Smooth muscle cell (in vitro differentiated cells): ENCODE measurements around the gene CLDN4. TPM values are rescaled to one million over a fixed set of nuclear protein-coding genes. Genes with fewer than 3 reads are reported as not detected.
"Not testable (repeated sequence)": the region's sequence is repeated elsewhere in the genome, so short reads cannot be mapped to it uniquely, and the experiment has no call there.

ENCODE experiments used
- DNase-seq: peaks from one replicate; lab custom pipeline; 2025; ENCODE audit not compliant: unreplicated experiment; lab: John Stamatoyannopoulos, UW
- H2AFZ ChIP-seq: fragments of 200-600 bp; sonication (generic); 2 replicates; pipeline ENCODE4 v1.6.0; 2016; ENCODE audit warnings: antibody characterized with exemption, low read depth, mild to moderate bottlenecking
- H3F3A ChIP-seq: fragments of 200-600 bp; sonication (generic); 2 replicates; pipeline ENCODE4 v1.6.0; 2017; ENCODE audit warnings: antibody characterized with exemption, low read depth
- H3K27ac ChIP-seq: fragments of 200-600 bp; sonication (generic); 2 replicates; pipeline ENCODE4 v1.5.1; 2016; ENCODE audit warnings: low read depth, mild to moderate bottlenecking
- H3K27me3 ChIP-seq: fragments of 200-600 bp; sonication (generic); 2 replicates; pipeline ENCODE4 v1.6.1; 2016; ENCODE audit warnings: low read depth, mild to moderate bottlenecking
- H3K36me3 ChIP-seq: fragments of 200-600 bp; sonication (generic); 2 replicates; pipeline ENCODE4 v1.5.1; 2016; ENCODE audit warnings: low read depth
- H3K4me1 ChIP-seq: fragments of 200-600 bp; sonication (generic); 2 replicates; pipeline ENCODE4 v1.5.1; 2016; ENCODE audit warnings: low read depth
- H3K4me2 ChIP-seq: fragments of 200-600 bp; sonication (generic); 2 replicates; pipeline ENCODE4 v1.6.0; 2016; ENCODE audit warnings: mild to moderate bottlenecking
- H3K4me3 ChIP-seq: fragments of 200-600 bp; sonication (generic); 2 replicates; pipeline ENCODE4 v1.5.1; 2016; ENCODE audit warnings: mild to moderate bottlenecking
- H3K79me2 ChIP-seq: fragments of 200-600 bp; sonication (generic); 2 replicates; pipeline ENCODE4 v1.6.0; 2016; ENCODE audit warnings: low read depth, mild to moderate bottlenecking
- H3K9ac ChIP-seq: fragments of 200-600 bp; sonication (generic); 2 replicates; pipeline ENCODE4 v1.6.0; 2016; ENCODE audit warnings: low read depth
- H3K9me3 ChIP-seq: fragments of 200-600 bp; sonication (generic); replicated peaks from 2 replicates; pipeline ENCODE4 v1.5.1; 2016; ENCODE audit warnings: low read depth
- H4K20me1 ChIP-seq: fragments of 200-600 bp; sonication (generic); 2 replicates; pipeline ENCODE4 v1.6.0; 2016; ENCODE audit warnings: low read depth
- WGBS: methylation state at CpG from one replicate; pipeline ENCODE4 v1.1.7; 2016; ENCODE audit warnings: low lambda C conversion rate; 5-methylcytosine and 5-hydroxymethylcytosine counted together
- polyA plus RNA-seq: library from polyadenylated mRNA; unstranded; fragments of >200 nt; fragmentation: Nextera tagmentation; extraction: Ambion mirVana; gene quantifications from 2 replicates; pipeline ENCODE4 v1.2.1, GENCODE V29; 2016
- total RNA-seq: library from RNA; depleted of rRNA; stranded (reverse); fragments of >200 nt; gene quantifications from 2 replicates; pipeline ENCODE4 v1.2.3, GENCODE V29; 2014
- TF ChIP-seq, protein P1 (sequence below): fragments of 200-600 bp; sonication (generic); IDR thresholded peaks from 2 replicates; pipeline ENCODE4 v1.5.1; 2017; ENCODE audit warnings: borderline replicate concordance, mild to moderate bottlenecking, antibody characterized with exemption; ENCODE audit not compliant: insufficient read depth, poor library complexity, severe bottlenecking

The CLDN4 gene
- total and polyA plus RNA-seq, 2 experiments from 2014 or later = 63.5 to 109 TPM

- no peak for DNase-seq
- no peak overlapping the region for H2AFZ ChIP-seq
- peaks cover 7% of the 10 kb centered on the region for H3K4me1 ChIP-seq
- H3K9ac ChIP-seq = no peak overlapping the region
- no peaks in the 10 kb centered on the region for H3K79me2 ChIP-seq
- peaks cover 4% of the 10 kb centered on the region for H4K20me1 ChIP-seq
- H3K4me2 ChIP-seq = no peak overlapping the region
- no peak overlapping the region for H3K27ac ChIP-seq
- no peaks in the 10 kb centered on the region for H3K27me3 ChIP-seq
- H3K9me3 ChIP-seq = no peaks in the 10 kb centered on the region
- 95% methylated on average over 8 of the region's 11 CpGs for WGBS
- H3K4me3 ChIP-seq = no peak overlapping the region
- no peaks in the 10 kb centered on the region for H3F3A ChIP-seq
- H3K36me3 ChIP-seq = no peaks in the 10 kb centered on the region
- TF ChIP-seq, protein P1, sequence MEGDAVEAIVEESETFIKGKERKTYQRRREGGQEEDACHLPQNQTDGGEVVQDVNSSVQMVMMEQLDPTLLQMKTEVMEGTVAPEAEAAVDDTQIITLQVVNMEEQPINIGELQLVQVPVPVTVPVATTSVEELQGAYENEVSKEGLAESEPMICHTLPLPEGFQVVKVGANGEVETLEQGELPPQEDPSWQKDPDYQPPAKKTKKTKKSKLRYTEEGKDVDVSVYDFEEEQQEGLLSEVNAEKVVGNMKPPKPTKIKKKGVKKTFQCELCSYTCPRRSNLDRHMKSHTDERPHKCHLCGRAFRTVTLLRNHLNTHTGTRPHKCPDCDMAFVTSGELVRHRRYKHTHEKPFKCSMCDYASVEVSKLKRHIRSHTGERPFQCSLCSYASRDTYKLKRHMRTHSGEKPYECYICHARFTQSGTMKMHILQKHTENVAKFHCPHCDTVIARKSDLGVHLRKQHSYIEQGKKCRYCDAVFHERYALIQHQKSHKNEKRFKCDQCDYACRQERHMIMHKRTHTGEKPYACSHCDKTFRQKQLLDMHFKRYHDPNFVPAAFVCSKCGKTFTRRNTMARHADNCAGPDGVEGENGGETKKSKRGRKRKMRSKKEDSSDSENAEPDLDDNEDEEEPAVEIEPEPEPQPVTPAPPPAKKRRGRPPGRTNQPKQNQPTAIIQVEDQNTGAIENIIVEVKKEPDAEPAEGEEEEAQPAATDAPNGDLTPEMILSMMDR = no peak
Measured at GRCh38 chr7:73834626-73835191, 3.9 kb downstream of the CLDN4 start.

DNA sequence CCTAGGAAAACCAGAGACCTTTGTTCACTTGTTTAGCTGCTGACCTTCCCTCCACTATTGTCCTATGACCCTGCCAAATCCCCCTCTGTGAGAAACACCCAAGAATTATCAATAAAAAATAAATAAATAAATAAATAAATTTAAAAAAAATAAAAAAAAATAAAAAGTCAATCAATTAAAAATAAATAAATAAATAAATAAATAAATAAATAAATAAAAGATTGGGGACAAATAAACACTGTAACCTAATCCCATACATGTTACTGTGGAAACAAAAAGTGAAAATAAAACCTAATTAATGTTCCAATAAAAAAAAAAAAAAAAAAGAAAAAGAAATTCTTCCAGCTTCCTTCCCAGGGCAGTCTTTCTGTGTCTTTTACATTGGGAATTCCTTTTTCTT lies 6.4 kb downstream of the CLDN4 start:
- H3K36me3 ChIP-seq, H3K9me3 ChIP-seq, H3K9ac ChIP-seq, H3K27me3 ChIP-seq, DNase-seq, H3K27ac ChIP-seq, H3K4me3 ChIP-seq, H3K79me2 ChIP-seq, H3K4me1 ChIP-seq, H3F3A ChIP-seq, H3K4me2 ChIP-seq, H4K20me1 ChIP-seq, H2AFZ ChIP-seq: not testable (repeated sequence)

DNA sequence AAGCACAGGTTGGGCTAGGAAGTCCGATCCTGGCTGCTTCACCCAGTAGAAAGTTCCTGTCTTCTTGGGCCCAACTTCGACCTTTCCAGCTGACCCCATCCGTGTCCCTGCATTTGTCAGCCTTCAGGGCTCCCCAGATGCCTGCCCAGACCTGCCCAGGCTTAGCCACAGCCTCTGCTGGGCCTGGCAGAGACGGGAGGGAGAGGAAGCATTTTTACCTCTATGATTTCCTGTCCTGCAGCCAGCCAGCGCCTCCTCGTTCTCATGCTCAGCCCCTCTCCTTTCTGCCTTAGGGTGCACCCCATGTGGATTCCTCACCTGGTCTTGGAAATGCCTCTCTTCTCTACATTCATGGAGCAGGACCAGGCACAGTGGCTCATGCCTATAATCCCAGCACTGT lies 7.8 kb downstream of the CLDN4 start:
- Histone ChIP-seq H3K27me3 (no peaks in the 10 kb centered on the region), H2AFZ (no peak overlapping the region), H3K36me3 (no peaks in the 10 kb centered on the region), H3K79me2 (no peaks in the 10 kb centered on the region), H3K9ac (no peak overlapping the region), H3K4me1 (peaks cover 4% of the 10 kb centered on the region), H3K27ac (no peak overlapping the region), H3K4me3 (no peak overlapping the region), H4K20me1 (no peaks in the 10 kb centered on the region), H3K9me3 (no peaks in the 10 kb centered on the region), H3K4me2 (no peak overlapping the region), H3F3A (no peaks in the 10 kb centered on the region)
- DNase-seq = no peak
- TF ChIP-seq, protein P1 = no peak
- WGBS = 79% methylated on average over 5 of the region's 6 CpGs

DNA sequence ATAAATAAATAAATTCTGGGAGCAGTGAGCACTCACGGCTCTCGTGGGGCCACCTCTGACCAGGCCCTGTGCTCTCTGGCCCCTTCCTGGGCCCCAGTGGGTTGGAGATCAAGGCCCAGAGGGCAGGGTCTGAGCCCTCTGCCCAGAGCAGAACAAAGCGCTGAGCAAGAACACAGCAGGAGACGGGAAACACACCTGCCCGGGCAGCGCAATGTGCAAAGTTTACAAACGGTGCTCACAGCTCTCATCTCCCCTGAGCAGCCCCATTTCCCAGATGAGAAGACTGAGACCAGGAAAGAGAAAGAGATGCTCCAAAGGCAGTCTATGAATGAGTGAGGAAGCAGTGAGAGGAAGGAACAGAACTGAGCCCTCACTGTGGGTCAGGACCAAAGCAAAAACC lies 8.5 kb downstream of the CLDN4 start:
- H2AFZ ChIP-seq = no peak overlapping the region
- no peak overlapping the region for H3K4me2 ChIP-seq
- H3K4me3 ChIP-seq = no peak overlapping the region
- H3K9ac ChIP-seq = no peak overlapping the region
- H4K20me1 ChIP-seq = no peaks in the 10 kb centered on the region
- H3F3A ChIP-seq = peaks cover 6% of the 10 kb centered on the region
- H3K79me2 ChIP-seq = no peaks in the 10 kb centered on the region
- no peaks in the 10 kb centered on the region for H3K9me3 ChIP-seq
- H3K36me3 ChIP-seq = no peaks in the 10 kb centered on the region
- H3K27ac ChIP-seq = no peak overlapping the region
- DNase-seq = no peak
- peaks cover 4% of the 10 kb centered on the region for H3K4me1 ChIP-seq
- TF ChIP-seq, protein P1 = no peak
- H3K27me3 ChIP-seq = no peaks in the 10 kb centered on the region
- 97% methylated on average over 7 of the region's 7 CpGs for WGBS
